Fibroblast of lung (primary cell): ENCODE measurements around the gene DYNLT1.

Experiments
- CTCF ChIP-seq, 2 donors: IDR thresholded peaks in 1 of 2; conservative IDR thresholded peaks in 1 of 2; 1 replicate in 1 of 2; 2 replicates in 1 of 2; pipeline ENCODE4 v1.5.1; 2011 to 2012; ENCODE audit warnings: low read length in 2 of 2, control low read depth in 1 of 2, inconsistent platforms in 1 of 2, low read depth in 1 of 2, mild to moderate bottlenecking in 1 of 2
- EZH2 ChIP-seq: IDR thresholded peaks from 2 replicates; pipeline ENCODE4 v1.5.1; 2012; ENCODE audit warnings: low read length, control low read depth, mild to moderate bottlenecking; ENCODE audit errors: missing control alignments

- no peak for TF ChIP-seq CTCF (conservative IDR thresholded peaks at IDR 0.05 in 1 of 2, IDR thresholded peaks at IDR 0.05 in 1 of 2; ENCODE audit: low read depth in 1 of 2, low read length in 2 of 2)
- TF ChIP-seq EZH2: no peak
These were observed 4.2 kb upstream of the DYNLT1 start for GRCh38 chr6:158648682-158649131.
